Hepatocyte (in vitro differentiated cells): ENCODE measurements around the gene LUC7L2.

Source experiments
- CTCF ChIP-seq: fragments of 200-600 bp; sonication (generic); IDR thresholded peaks from 2 replicates; pipeline ENCODE4 v1.5.1; 2016; ENCODE audit warnings: antibody characterized with exemption, mild to moderate bottlenecking; ENCODE audit not compliant: poor library complexity
- EZH2 ChIP-seq: fragments of 200-600 bp; sonication (generic); IDR thresholded peaks from 2 replicates; pipeline ENCODE4 v1.6.1; 2016; ENCODE audit warnings: antibody characterized with exemption, mild to moderate bottlenecking, borderline replicate concordance

- no peak for TF ChIP-seq CTCF
- no peak for TF ChIP-seq EZH2
Measured at GRCh38 chr7:139351027-139351426, 8.7 kb upstream of the LUC7L2 start.
